ENCODE measurements around the gene TM7SF2.

DNA sequence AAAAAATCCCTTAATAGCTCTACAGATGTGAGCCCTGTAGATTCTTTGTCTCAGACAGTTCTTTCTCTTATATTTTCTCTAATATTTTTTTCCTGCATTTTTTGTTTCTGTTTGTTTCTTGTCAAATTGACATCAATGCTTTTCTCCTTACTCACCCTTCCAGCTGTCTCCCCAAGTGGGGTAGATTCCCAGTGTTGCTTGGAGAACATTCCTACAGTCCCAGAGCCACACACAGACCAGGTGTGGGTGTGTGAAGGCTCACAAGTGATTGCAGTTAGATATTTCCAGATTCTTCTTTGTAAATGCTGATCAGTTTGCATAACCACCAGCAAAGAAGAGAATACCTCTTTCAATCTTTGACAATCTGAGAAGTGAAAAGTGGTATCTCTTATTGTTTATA lies 8.2 kb upstream of the TM7SF2 start:
- TF ChIP-seq CTCF (IDR thresholded peaks at IDR 0.05; ENCODE audit: low read length), result no peak
- no peak for TF ChIP-seq EZH2 (optimal IDR thresholded peaks at IDR 0.05; ENCODE audit: low read depth, low read length)
- no peak for TF ChIP-seq EZH2phosphoT487 (IDR thresholded peaks at IDR 0.05; ENCODE audit: low read length)

Measured in MM.1S (cell line).